MM.1S (cell line): ENCODE data around the gene ATP2A3.

Experiments used
- DNase-seq: peaks from one replicate; pipeline ENCODE4 v3.0.0-alpha.2; 2015
- H2AFZ ChIP-seq: fragments of 300-600 bp; sonication (generic); 2 replicates; pipeline ENCODE4 v1.6.0; 2016; ENCODE audit warnings: antibody characterized with exemption, low read length
- H3F3A ChIP-seq: fragments of 300-600 bp; sonication (generic); 2 replicates; pipeline ENCODE4 v1.6.1; 2016; ENCODE audit warnings: mild to moderate bottlenecking, antibody characterized with exemption, low read length, moderate library complexity, mixed read lengths; ENCODE audit not compliant: insufficient read depth
- H3K27ac ChIP-seq: fragments of 300-600 bp; sonication (generic); 2 replicates; pipeline ENCODE4 v1.5.1; 2016; ENCODE audit warnings: mild to moderate bottlenecking, low read length
- H3K27me3 ChIP-seq: fragments of 300-600 bp; sonication (generic); replicated peaks from 2 replicates; pipeline ENCODE4 v1.6.0; 2016; ENCODE audit warnings: low read length; ENCODE audit not compliant: insufficient read depth
- H3K36me3 ChIP-seq: fragments of 300-600 bp; sonication (generic); replicated peaks from 2 replicates; pipeline ENCODE4 v1.6.1; 2016; ENCODE audit warnings: mild to moderate bottlenecking, low read length, mixed read lengths; ENCODE audit not compliant: insufficient read depth
- H3K4me1 ChIP-seq: fragments of 300-600 bp; sonication (generic); 2 replicates; pipeline ENCODE4 v1.6.1; 2016; ENCODE audit warnings: low read length, mixed read lengths
- H3K4me2 ChIP-seq: fragments of 300-600 bp; sonication (generic); 2 replicates; pipeline ENCODE4 v1.6.0; 2016; ENCODE audit warnings: low read depth, low read length
- H3K4me3 ChIP-seq: fragments of 300-600 bp; sonication (generic); 2 replicates; pipeline ENCODE4 v1.5.1; 2016; ENCODE audit warnings: low read length, mixed read lengths
- H3K79me2 ChIP-seq: fragments of 300-600 bp; sonication (generic); 2 replicates; pipeline ENCODE4 v1.6.1; 2016; ENCODE audit warnings: mixed run types, low read length, mixed read lengths
- H3K9ac ChIP-seq: fragments of 300-600 bp; sonication (generic); 2 replicates; pipeline ENCODE4 v1.6.1; 2016; ENCODE audit warnings: low read length, mixed read lengths
- H3K9me2 ChIP-seq: fragments of 300-600 bp; sonication (generic); replicated peaks from 2 replicates; pipeline ENCODE4 v1.6.1; 2016; ENCODE audit warnings: mild to moderate bottlenecking, low read length, mixed read lengths; ENCODE audit not compliant: insufficient read depth
- H3K9me3 ChIP-seq: fragments of 300-600 bp; sonication (generic); replicated peaks from 2 replicates; pipeline ENCODE4 v1.6.1; 2016; ENCODE audit warnings: mild to moderate bottlenecking, low read length, mixed read lengths; ENCODE audit not compliant: insufficient read depth
- H4K20me1 ChIP-seq: fragments of 300-600 bp; sonication (generic); 2 replicates; pipeline ENCODE4 v1.6.1; 2016; ENCODE audit warnings: mild to moderate bottlenecking, low read length, moderate library complexity, mixed read lengths; ENCODE audit not compliant: insufficient read depth
- CTCF ChIP-seq: fragments of 300-600 bp; sonication (generic); IDR thresholded peaks from 2 replicates; pipeline ENCODE4 v1.5.1; 2016; ENCODE audit warnings: antibody characterized with exemption, low read length, mixed read lengths
- EZH2 ChIP-seq: fragments of 300-600 bp; sonication (generic); optimal IDR thresholded peaks from 2 replicates; pipeline ENCODE3; 2017; ENCODE audit warnings: low read depth, mild to moderate bottlenecking, antibody characterized with exemption, low read length, mixed read lengths
- EZH2phosphoT487 ChIP-seq: fragments of 300-600 bp; sonication (generic); IDR thresholded peaks from 2 replicates; pipeline ENCODE4 v1.6.1; 2018; ENCODE audit warnings: antibody characterized with exemption, low read length

The ATP2A3 gene

GRCh38 chr17:3917391-3917931 is 46.8 kb downstream of the ATP2A3 start:
- H4K20me1 ChIP-seq = no peaks in the 10 kb centered on the region
- peaks cover 24% of the 10 kb centered on the region for H3F3A ChIP-seq
- H3K4me3 ChIP-seq = no peak overlapping the region
- H3K79me2 ChIP-seq = peaks cover 38% of the 10 kb centered on the region
- no peak overlapping the region for H3K4me2 ChIP-seq
- 0 out of 2 replicates have a peak overlapping the region, but pooled peaks have one; percentile 96 for H3K27ac ChIP-seq
- H3K9ac ChIP-seq = no peak overlapping the region
- H3K27me3 ChIP-seq = no peaks in the 10 kb centered on the region
- H3K9me2 ChIP-seq = no peaks in the 10 kb centered on the region
- H3K36me3 ChIP-seq = no peaks in the 10 kb centered on the region
- H3K4me1 ChIP-seq = peaks cover 21% of the 10 kb centered on the region
- DNase-seq = no peak
- H3K9me3 ChIP-seq = no peaks in the 10 kb centered on the region
- H2AFZ ChIP-seq = no peak overlapping the region
- no peak for TF ChIP-seq EZH2
- no peak for TF ChIP-seq CTCF
- TF ChIP-seq EZH2phosphoT487 = no peak

GRCh38 chr17:3916825-3917224 is 47.4 kb downstream of the ATP2A3 start:
- H3K4me2 ChIP-seq = peak overlapping the region; percentile 96

GRCh38 chr17:3915995-3916696 is 48.1 kb downstream of the ATP2A3 start, which contains the start of gene P2RX1:
Gene P2RX1 (minus strand): TSS chr17:3916465. CDS start chr17:3916225, 240 bp downstream.
- DNase-seq = peak; percentile 74
- Histone ChIP-seq H3K4me3 (peak within 1 kb of the TSS; percentile 83), H3F3A (peaks cover 33% of the 10 kb centered on the region), H3K4me2 (peak within 1 kb of the TSS; percentile 96), H3K27ac (peak within 1 kb of the TSS; percentile 96), H3K9me3 (no peaks in the 10 kb centered on the region), H3K79me2 (peaks cover 39% of the 10 kb centered on the region), H3K9me2 (no peaks in the 10 kb centered on the region), H3K36me3 (no peaks in the 10 kb centered on the region), H3K27me3 (no peaks in the 10 kb centered on the region), H3K9ac (peak within 1 kb of the TSS; percentile 95), H4K20me1 (no peaks in the 10 kb centered on the region), H2AFZ (peak within 1 kb of the TSS; percentile 52; the same call in 1 of the 2 replicates), H3K4me1 (peaks cover 27% of the 10 kb centered on the region)
- TF ChIP-seq EZH2 (no peak), EZH2phosphoT487 (no peak), CTCF (no peak)

More at GRCh38 chr17:3916825-3917224, 47.4 kb downstream of the ATP2A3 start:
- Histone ChIP-seq H3K4me3 (peak overlapping the region; percentile 83; the same call in 1 of the 2 replicates), H3K27ac (peak overlapping the region; percentile 96; the same call in 1 of the 2 replicates), H3K27me3 (no peaks in the 10 kb centered on the region), H3K36me3 (no peaks in the 10 kb centered on the region), H3K79me2 (peaks cover 39% of the 10 kb centered on the region), H4K20me1 (no peaks in the 10 kb centered on the region), H3K9ac (peak overlapping the region; percentile 95; the same call in 1 of the 2 replicates), H3K4me1 (peaks cover 23% of the 10 kb centered on the region), H3K9me3 (no peaks in the 10 kb centered on the region), H2AFZ (no peak overlapping the region), H3F3A (peaks cover 29% of the 10 kb centered on the region), H3K9me2 (no peaks in the 10 kb centered on the region)
- TF ChIP-seq CTCF = no peak
- TF ChIP-seq EZH2phosphoT487 = no peak
- TF ChIP-seq EZH2 = no peak
- DNase-seq = no peak
